Activated naive CD8-positive, alpha-beta T cell treated with anti-CD3 and anti-CD28 coated beads, Interleukin-2, amount 50 U/mL, for 24 hours (primary cell): Measurements from ENCODE around the gene SLCO4A1.

Experiments used
- ATAC-seq: fragments of 150-1000 bp; cut with Tn5 transposase; one replicate; pipeline ENCODE4 v1.10.0; 2021
- DNase-seq: peaks from one replicate; pipeline ENCODE4 v3.0.0; 2021
- H3K27ac Mint-ChIP-seq: one replicate; pipeline ENCODE4 v1.8.0; 2021; ENCODE audit warnings: mild to moderate bottlenecking, mixed read lengths
- H3K27me3 Mint-ChIP-seq: one replicate; pipeline ENCODE4 v1.8.0; 2021; ENCODE audit warnings: mixed read lengths
- H3K36me3 Mint-ChIP-seq: one replicate; pipeline ENCODE4 v1.8.0; 2021; ENCODE audit warnings: low read depth, mixed read lengths
- H3K4me1 Mint-ChIP-seq: one replicate; pipeline ENCODE4 v1.8.0; 2021; ENCODE audit warnings: mixed read lengths
- H3K4me3 Mint-ChIP-seq: one replicate; pipeline ENCODE4 v1.8.0; 2021; ENCODE audit warnings: mild to moderate bottlenecking, moderate library complexity, mixed read lengths
- H3K9me3 Mint-ChIP-seq: one replicate; pipeline ENCODE4 v1.8.0; 2021; ENCODE audit warnings: mixed read lengths

SLCO4A1 gene

DNA sequence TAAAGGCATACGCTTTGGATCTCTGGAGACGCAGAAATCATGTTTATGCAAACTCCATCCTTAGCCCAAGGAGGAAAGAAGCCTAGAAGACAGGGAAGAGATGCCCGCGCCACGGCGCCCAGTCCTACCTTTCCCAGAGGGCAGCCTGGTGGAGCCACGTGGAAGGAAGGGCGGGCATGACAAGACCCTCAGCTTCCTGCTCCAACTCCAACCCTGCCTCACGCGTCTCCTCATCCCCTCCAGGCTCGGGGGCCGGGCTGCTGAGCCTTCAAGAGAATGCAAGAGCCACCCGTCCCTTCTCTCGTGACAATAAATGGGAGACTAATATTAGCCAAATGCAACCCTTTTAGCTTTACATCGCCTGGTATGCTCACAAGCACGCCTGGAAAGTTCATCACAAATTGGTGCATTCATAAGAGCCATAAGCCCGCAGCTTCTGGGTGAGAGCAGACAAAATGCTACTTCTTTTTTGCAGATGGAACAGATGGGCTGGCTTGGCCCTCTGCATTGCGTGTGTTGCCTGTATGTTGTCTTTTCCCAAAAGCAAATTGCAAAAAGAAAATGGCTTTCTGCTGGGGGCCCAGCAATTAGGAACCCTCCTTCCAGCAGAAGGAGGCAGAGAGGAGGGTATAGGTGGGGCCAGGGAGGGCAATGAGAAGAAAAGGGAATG is 58.1 kb downstream of the SLCO4A1 start:
- H3K4me3 Mint-ChIP-seq = no peak overlapping the region
- DNase-seq (no peak), ATAC-seq (no peak)
- H3K27ac Mint-ChIP-seq = no peak overlapping the region
- H3K27me3 Mint-ChIP-seq = no peaks in the 10 kb centered on the region
- peaks cover 4% of the 10 kb centered on the region for H3K4me1 Mint-ChIP-seq
- no peaks in the 10 kb centered on the region for H3K36me3 Mint-ChIP-seq
- no peaks in the 10 kb centered on the region for H3K9me3 Mint-ChIP-seq

GRCh38 chr20:62701161-62702012 is 59.1 kb downstream of the SLCO4A1 start:
- Mint-ChIP-seq H3K9me3 (no peaks in the 10 kb centered on the region), H3K27me3 (no peaks in the 10 kb centered on the region), H3K36me3 (no peaks in the 10 kb centered on the region), H3K4me1 (peaks cover 4% of the 10 kb centered on the region), H3K4me3 (no peak overlapping the region), H3K27ac (no peak overlapping the region)
- DNase-seq (no peak), ATAC-seq (no peak)

DNA sequence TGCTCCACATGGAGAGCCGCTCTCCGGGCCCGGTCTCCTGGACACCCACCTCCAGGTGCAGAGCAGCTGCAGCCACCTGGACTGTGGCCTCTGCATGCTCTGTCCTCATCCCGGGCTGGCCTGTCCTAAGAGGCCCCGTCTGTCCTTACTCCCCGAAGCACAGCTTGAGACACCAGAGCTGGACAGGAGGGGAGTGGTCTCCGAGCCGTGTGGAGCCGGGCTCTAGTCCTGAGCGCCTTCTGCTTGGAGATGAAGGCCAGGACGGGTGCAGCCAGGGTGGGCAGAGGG is 59.7 kb downstream of the SLCO4A1 start:
- Mint-ChIP-seq H3K9me3 (no peaks in the 10 kb centered on the region), H3K4me1 (peaks cover 4% of the 10 kb centered on the region), H3K27me3 (peaks cover 3% of the 10 kb centered on the region), H3K36me3 (no peaks in the 10 kb centered on the region), H3K27ac (no peak overlapping the region), H3K4me3 (no peak overlapping the region)
- DNase-seq (no peak), ATAC-seq (no peak)

DNA sequence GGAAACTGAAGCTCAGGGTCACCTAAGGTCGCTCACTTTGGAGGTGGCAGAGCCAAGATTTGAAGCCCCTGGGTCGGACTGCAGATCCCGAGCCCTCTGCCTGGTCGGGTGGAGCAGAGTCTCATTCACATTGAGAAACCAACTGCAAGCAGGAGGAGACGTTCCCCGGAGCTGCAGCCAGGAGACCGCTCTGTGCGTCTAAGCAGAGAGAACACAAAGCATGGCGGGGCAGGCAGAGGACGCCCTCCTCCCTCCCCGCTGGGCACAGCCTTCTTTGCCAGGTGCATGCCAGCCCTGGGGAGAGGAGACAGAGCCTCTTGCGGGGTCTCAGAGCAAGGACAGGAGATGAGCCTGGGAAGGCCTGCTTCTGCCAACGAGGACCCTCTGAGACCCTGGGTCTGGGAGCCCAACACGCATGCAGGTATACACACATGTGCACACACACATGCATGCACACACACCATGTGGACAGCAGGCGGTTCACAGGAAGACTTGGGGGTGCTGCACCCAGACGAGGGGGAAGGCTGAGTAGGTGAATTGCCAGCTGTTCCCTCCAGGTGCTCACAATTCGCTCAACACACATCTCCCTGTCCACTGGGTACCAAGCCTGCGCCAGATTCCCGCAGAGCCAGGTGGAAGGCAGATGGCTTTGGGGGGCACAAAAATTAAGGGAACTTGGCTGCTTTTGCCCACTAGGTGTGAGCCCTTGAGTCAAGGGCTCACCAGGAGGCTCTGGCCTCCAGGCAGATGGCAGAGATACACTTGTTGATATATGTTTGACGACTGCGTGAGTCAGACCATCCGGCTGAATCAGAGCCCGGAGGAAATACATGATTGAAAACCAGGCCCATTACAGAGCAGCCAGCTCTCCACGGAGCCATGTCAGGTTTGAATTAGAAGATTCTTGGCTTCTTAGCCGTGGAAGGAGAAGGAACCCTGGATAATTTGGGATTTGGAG is 60.9 kb downstream of the SLCO4A1 start:
- peak; percentile 22 for DNase-seq
- Mint-ChIP-seq H3K9me3 (no peaks in the 10 kb centered on the region), H3K4me3 (no peak overlapping the region), H3K36me3 (no peaks in the 10 kb centered on the region), H3K27ac (peak overlapping the region; percentile 80), H3K4me1 (peaks cover 4% of the 10 kb centered on the region), H3K27me3 (peaks cover 9% of the 10 kb centered on the region)
- ATAC-seq = peak; percentile 84

DNA sequence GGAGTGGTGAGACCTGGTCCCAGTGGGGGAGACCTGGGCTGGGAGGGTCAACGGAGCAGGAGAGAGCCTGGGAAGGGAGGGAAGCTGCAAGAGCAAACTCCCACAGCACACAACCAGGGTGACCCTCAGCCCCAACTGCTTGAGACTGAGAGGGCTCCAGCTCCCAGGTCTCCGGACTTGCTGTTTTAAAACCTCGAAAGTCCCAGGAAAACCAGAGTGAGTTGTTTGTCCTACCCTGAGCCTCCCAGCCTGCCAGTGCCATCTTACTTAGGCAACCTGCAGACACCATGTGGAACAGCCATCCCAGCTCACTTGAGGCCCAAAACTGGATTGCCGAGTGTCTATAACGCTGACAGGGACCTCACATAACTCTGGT is 61.5 kb downstream of the SLCO4A1 start:
- H3K27me3 Mint-ChIP-seq = peaks cover 10% of the 10 kb centered on the region
- H3K27ac Mint-ChIP-seq = peak overlapping the region; percentile 80
- no peaks in the 10 kb centered on the region for H3K9me3 Mint-ChIP-seq
- H3K4me1 Mint-ChIP-seq = peaks cover 4% of the 10 kb centered on the region
- no peak overlapping the region for H3K4me3 Mint-ChIP-seq
- ATAC-seq (no peak), DNase-seq (no peak)
- H3K36me3 Mint-ChIP-seq = no peaks in the 10 kb centered on the region

GRCh38 chr20:62704341-62704948 is 62.1 kb downstream of the SLCO4A1 start:
- H3K9me3 Mint-ChIP-seq = no peaks in the 10 kb centered on the region
- ATAC-seq (no peak), DNase-seq (no peak)
- H3K4me3 Mint-ChIP-seq = no peak overlapping the region
- no peak overlapping the region for H3K27ac Mint-ChIP-seq
- peaks cover 4% of the 10 kb centered on the region for H3K4me1 Mint-ChIP-seq
- peaks cover 12% of the 10 kb centered on the region for H3K27me3 Mint-ChIP-seq
- H3K36me3 Mint-ChIP-seq = no peaks in the 10 kb centered on the region

DNA sequence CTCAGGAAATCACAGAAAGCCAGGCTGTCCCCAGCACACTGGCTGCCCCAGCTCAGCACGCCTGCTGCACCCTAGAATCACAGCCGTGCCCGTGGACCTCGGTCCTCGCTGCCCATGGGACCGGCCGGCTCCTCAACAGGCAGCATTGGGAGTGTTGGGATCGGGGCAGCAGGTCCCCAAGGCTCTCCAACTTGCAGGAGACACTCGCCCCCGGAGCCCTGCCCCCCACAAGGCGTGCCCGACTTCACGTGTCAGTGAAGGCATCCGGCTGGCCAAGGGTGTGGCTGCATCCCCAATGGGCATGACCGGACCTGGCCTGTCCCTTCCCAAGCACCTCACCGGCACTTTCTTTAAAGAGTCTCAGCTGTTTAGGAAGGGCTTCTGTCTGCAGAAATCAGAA is 63.3 kb downstream of the SLCO4A1 start:
- Mint-ChIP-seq H3K4me3 (no peak overlapping the region), H3K27me3 (peaks cover 23% of the 10 kb centered on the region), H3K27ac (no peak overlapping the region), H3K36me3 (no peaks in the 10 kb centered on the region), H3K9me3 (no peaks in the 10 kb centered on the region), H3K4me1 (peaks cover 4% of the 10 kb centered on the region)
- ATAC-seq (no peak), DNase-seq (no peak)

DNA sequence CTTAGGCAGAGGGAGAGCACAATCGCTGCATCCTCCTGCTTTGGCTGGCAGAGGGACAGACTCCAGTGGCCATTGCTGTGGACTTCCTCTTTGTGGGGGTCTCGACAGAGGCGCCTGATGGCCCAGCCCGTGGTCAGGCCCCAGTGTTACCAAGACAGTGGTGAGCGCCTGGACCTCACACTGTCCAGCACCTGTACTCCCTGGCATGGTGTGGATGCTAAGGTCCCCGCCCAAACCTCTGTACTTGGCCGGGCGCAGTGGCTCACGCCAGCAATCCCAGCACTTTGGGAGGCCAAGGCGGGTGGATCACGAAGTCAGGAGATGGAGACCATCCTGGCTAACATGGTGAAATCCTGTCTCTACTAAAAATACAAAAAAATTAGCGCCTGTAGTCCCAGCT is 64.0 kb downstream of the SLCO4A1 start:
- H3K27ac Mint-ChIP-seq = no peak overlapping the region
- H3K4me3 Mint-ChIP-seq = no peak overlapping the region
- DNase-seq (no peak), ATAC-seq (no peak)
- H3K36me3 Mint-ChIP-seq = no peaks in the 10 kb centered on the region
- H3K4me1 Mint-ChIP-seq = peaks cover 4% of the 10 kb centered on the region
- H3K9me3 Mint-ChIP-seq = no peaks in the 10 kb centered on the region
- peaks cover 23% of the 10 kb centered on the region for H3K27me3 Mint-ChIP-seq

GRCh38 chr20:62706857-62707256 is 64.6 kb downstream of the SLCO4A1 start:
- peaks cover 25% of the 10 kb centered on the region for H3K27me3 Mint-ChIP-seq
- DNase-seq (no peak), ATAC-seq (no peak)
- H3K27ac Mint-ChIP-seq = no peak overlapping the region
- no peak overlapping the region for H3K4me3 Mint-ChIP-seq
- H3K36me3 Mint-ChIP-seq = no peaks in the 10 kb centered on the region
- H3K9me3 Mint-ChIP-seq = no peaks in the 10 kb centered on the region
- peaks cover 4% of the 10 kb centered on the region for H3K4me1 Mint-ChIP-seq

- no peak for DNase-seq
- Mint-ChIP-seq H3K27ac (no peak overlapping the region), H3K9me3 (no peaks in the 10 kb centered on the region), H3K36me3 (no peaks in the 10 kb centered on the region), H3K4me3 (no peak overlapping the region), H3K4me1 (peaks cover 4% of the 10 kb centered on the region), H3K27me3 (peaks cover 27% of the 10 kb centered on the region)
- ATAC-seq = no peak
Observed at GRCh38 chr20:62707276-62707920, 65.1 kb downstream of the SLCO4A1 start.

DNA sequence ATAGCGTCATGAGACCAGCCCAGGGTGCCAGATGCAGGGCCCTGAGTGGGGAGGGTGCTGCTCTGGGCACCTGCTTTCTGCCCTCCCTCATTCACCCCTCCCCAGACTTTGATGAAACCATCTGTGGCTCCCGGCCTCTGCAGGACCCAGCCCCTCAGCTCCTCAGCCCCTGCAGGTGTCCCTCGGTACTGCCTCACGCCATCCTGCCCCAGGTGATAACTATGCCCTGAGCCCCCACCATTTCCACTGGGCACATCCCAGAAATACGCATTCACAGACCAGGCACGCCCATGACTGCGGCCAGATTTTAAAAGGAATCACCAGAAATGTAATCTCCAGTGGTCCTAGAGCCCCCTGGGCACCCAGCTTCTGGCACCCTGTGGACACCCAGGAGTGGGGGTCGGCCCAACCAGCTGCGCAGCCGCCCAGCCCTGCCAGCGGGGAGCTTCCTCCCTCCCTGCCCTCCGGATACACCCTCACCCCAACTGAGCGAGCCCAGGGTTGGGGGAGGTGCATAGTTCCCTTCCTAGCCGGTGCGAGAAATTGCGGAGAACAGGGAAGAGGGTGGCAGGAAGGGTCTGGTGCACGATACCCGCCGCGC is 65.7 kb downstream of the SLCO4A1 start:
- peaks cover 4% of the 10 kb centered on the region for H3K4me1 Mint-ChIP-seq
- DNase-seq (peak; percentile 27), ATAC-seq (peak; percentile 23)
- H3K4me3 Mint-ChIP-seq = no peak overlapping the region
- no peak overlapping the region for H3K27ac Mint-ChIP-seq
- no peaks in the 10 kb centered on the region for H3K9me3 Mint-ChIP-seq
- peaks cover 28% of the 10 kb centered on the region for H3K27me3 Mint-ChIP-seq
- H3K36me3 Mint-ChIP-seq = no peaks in the 10 kb centered on the region

DNA sequence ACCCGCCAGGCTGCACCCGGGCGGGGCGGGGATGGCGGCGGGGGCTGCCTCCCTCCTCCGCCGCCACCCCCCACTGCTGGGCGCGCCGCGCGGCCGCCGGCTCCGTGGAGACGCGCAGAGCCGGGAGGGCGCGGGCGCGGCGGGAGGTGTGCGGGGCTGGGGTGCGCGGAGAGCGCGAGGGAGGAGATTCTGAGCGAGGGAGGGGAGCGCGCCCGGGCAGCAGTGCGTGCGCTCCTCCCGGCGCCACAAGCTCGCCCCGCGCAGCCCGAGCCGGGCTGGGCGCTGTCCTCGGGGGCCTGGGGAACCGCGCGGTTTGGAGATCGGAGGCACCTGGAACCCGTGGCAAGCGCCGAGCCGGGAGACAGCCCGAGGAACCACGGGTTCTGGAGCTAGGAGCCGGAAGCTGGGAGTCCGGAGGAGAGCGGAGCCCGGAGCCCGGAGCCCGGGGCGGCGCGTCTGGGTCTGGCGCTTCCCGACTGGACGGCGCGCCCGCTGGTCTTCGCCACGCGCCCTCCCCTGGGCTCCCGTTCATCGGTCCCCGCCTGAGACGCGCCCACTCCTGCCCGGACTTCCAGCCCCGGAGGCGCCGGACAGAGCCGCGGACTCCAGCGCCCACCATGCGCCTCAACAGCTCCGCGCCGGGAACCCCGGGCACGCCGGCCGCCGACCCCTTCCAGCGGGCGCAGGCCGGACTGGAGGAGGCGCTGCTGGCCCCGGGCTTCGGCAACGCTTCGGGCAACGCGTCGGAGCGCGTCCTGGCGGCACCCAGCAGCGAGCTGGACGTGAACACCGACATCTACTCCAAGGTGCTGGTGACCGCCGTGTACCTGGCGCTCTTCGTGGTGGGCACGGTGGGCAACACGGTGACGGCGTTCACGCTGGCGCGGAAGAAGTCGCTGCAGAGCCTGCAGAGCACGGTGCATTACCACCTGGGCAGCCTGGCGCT is 66.6 kb downstream of the SLCO4A1 start, which contains the start of gene NTSR1:
TSS of gene NTSR1 (plus strand) at position 246 of the 946 bp plus-strand sequence. CDS start at position 618, 372 bp downstream.
- peaks cover 2% of the 10 kb centered on the region for H3K4me1 Mint-ChIP-seq
- no peaks in the 10 kb centered on the region for H3K36me3 Mint-ChIP-seq
- ATAC-seq (no peak), DNase-seq (no peak)
- H3K9me3 Mint-ChIP-seq = no peaks in the 10 kb centered on the region
- H3K27ac Mint-ChIP-seq = no peak within 1 kb of the TSS
- H3K27me3 Mint-ChIP-seq = peaks cover 28% of the 10 kb centered on the region
- no peak within 1 kb of the TSS for H3K4me3 Mint-ChIP-seq

GRCh38 chr20:62709537-62709905 is 67.2 kb downstream of the SLCO4A1 start:
- H3K36me3 Mint-ChIP-seq = no peaks in the 10 kb centered on the region
- no peak for ATAC-seq

More at GRCh38 chr20:62709537-62709905, 67.2 kb downstream of the SLCO4A1 start:
- Mint-ChIP-seq H3K4me3 (no peak overlapping the region), H3K4me1 (no peaks in the 10 kb centered on the region), H3K27me3 (peaks cover 28% of the 10 kb centered on the region), H3K9me3 (no peaks in the 10 kb centered on the region), H3K27ac (no peak overlapping the region)
- no peak for DNase-seq
